Prostate gland (tissue), 2 donors: ENCODE results near the gene C20orf202.

Source experiments
- CTCF ChIP-seq, 4 experiments: fragments of 200-600 bp in 2 of 4; fragments of 450-650 bp in 2 of 4; sonication (generic) in 2 of 4; IDR thresholded peaks; 1 replicate in 3 of 4; 2 replicates in 1 of 4; pipeline ENCODE4 v1.5.1; 2016 to 2019; ENCODE audit warnings: antibody characterized with exemption in 4 of 4, mild to moderate bottlenecking in 2 of 4, moderate library complexity in 2 of 4
- POLR2A ChIP-seq: fragments of 450-650 bp; IDR thresholded peaks from one replicate; pipeline ENCODE4 v1.6.1; 2016; ENCODE audit warnings: antibody characterized with exemption, mild to moderate bottlenecking

- no peak for TF ChIP-seq POLR2A
- no peak for TF ChIP-seq CTCF (IDR thresholded peaks at IDR 0.05)
Observed at GRCh38 chr20:1247689-1248088, 44.4 kb downstream of the C20orf202 start.
